Measurements from ENCODE around the gene LCTL. TPM values are rescaled to one million over a fixed set of nuclear protein-coding genes. Genes with fewer than 3 reads are reported as not detected.

LCTL gene
- total and polyA plus RNA-seq, 2 donors (not counting 1 experiment from before 2014, with no cell fraction given), result not detected

- DNase-seq, result no peak
- WGBS (ENCODE audit: insufficient coverage), result 90% methylated on average over 2 of the region's 13 CpGs
- H3K27me3 ChIP-seq (replicated peaks in 1 of 4; ENCODE audit: control extremely low read depth in 1 of 4, control insufficient read depth in 3 of 4, insufficient read depth in 4 of 4, low read length in 3 of 4), result peaks cover 0 to 7% (median 0%) of the 10 kb centered on the region in 4 experiments
- Mint-ChIP-seq H3K4me1 (no peaks in the 10 kb centered on the region), H3K4me3 (no peak overlapping the region), H3K27ac (no peak overlapping the region), H3K27me3 (peaks cover 16% of the 10 kb centered on the region), H3K9me3 (ENCODE audit: insufficient read depth) (no peaks in the 10 kb centered on the region)
- ATAC-seq (ENCODE audit: low read depth), result no peak
- CTCF ChIA-PET, result interaction anchor here (0.5 to 1.0 kb wide), 2 partner anchors 8 to 259 kb away, joined by 3 to 4 read pairs; no protein-coding TSS in a partner anchor
- H3K4me1 ChIP-seq (ENCODE audit: control insufficient read depth in 2 of 2, insufficient read depth in 2 of 2, low read length in 2 of 2), result no peaks in the 10 kb centered on the region
- H3K36me3 ChIP-seq (replicated peaks in 1 of 2; ENCODE audit: control extremely low read depth in 1 of 2, control insufficient read depth in 1 of 2, extremely low read depth in 1 of 2, insufficient read depth in 2 of 2, low read length in 1 of 2), result no peaks in the 10 kb centered on the region
- POLR2A ChIA-PET, result no interaction called here
- no peaks in the 10 kb centered on the region for H4K20me1 ChIP-seq (ENCODE audit: control insufficient read depth, insufficient read depth, low read length, poor library complexity, severe bottlenecking)
- H3K4me2 ChIP-seq (replicated peaks; ENCODE audit: low read depth, low read length, poor library complexity, severe bottlenecking), result no peak overlapping the region
- H3K4me3 ChIP-seq (ENCODE audit: control extremely low read depth in 1 of 5, extremely low read depth in 1 of 5, insufficient read depth in 1 of 5, low read depth in 2 of 5, low read length in 4 of 5), result no peak overlapping the region
- TF ChIP-seq EZH2 (IDR thresholded peaks at IDR 0.05; ENCODE audit: borderline replicate concordance, insufficient read depth, low read depth, low read length, poor library complexity, severe bottlenecking) (no peak), CTCF (IDR thresholded peaks at IDR 0.05) (no peak)
- no peak overlapping the region for H3K27ac ChIP-seq (ENCODE audit: low read length in 2 of 2)
- no peaks in the 10 kb centered on the region for H3K9me3 ChIP-seq (ENCODE audit: control extremely low read depth in 1 of 3, control insufficient read depth in 2 of 3, insufficient read depth in 1 of 3, low read length in 2 of 3)
- no peak overlapping the region for H2AFZ ChIP-seq (ENCODE audit: insufficient read depth, low read depth, low read length, poor library complexity, severe bottlenecking)
- intact Hi-C loops (cut with micrococcal nuclease), result loop anchor here (10.0 kb wide), 1 partner anchor 705 kb away; no protein-coding TSS in a partner anchor
- no peak overlapping the region for H3K9ac ChIP-seq (ENCODE audit: low read length)
- no peaks in the 10 kb centered on the region for H3K79me2 ChIP-seq (ENCODE audit: control insufficient read depth, insufficient read depth, low read length)
Observed at GRCh38 chr15:66599536-66600239, 33.9 kb upstream of the LCTL start.

DNA sequence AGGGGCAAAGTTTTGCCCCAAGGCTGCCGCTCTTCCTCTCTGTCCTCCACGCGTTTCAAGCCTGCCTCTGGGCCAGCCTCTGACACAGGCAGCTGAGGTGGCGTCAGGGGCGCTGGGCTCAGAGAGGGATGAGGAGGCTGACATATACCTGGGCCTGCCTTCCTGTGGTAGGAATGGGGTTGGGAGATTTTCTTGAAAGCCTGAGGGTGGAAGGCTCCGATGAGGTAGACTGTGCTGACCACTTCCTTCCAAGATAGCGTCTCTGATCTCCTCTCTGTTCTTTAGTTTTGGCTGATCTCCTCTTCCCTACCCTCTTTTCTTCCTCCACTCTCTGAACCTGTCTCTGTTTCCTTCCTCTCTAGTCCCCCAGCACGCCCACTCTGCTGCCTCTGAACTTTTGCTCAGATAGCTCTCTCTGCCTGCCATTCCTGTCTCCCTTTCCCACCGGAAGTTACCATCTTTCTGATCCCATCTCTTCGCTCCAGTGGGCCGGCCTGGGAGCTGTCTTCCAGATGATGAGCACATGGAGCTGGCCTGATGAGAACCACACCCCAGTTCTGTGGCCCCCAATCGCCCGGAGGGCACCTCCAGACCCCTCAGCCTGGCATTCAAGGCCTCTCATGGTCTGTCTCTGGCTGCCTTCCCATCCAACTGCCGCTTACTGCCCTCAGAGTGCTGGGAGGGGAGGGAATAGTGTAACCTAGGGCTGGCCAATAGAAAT, 32.5 kb upstream of the LCTL start:
- Histone ChIP-seq H3K9ac (ENCODE audit: low read length) (no peak overlapping the region), H3K27ac (ENCODE audit: low read length in 2 of 2) (no peak overlapping the region), H3K4me3 (ENCODE audit: control extremely low read depth in 1 of 5, extremely low read depth in 1 of 5, insufficient read depth in 1 of 5, low read depth in 2 of 5, low read length in 4 of 5) (no peak overlapping the region), H3K9me3 (ENCODE audit: control extremely low read depth in 1 of 3, control insufficient read depth in 2 of 3, insufficient read depth in 1 of 3, low read length in 2 of 3) (no peaks in the 10 kb centered on the region), H3K79me2 (ENCODE audit: control insufficient read depth, insufficient read depth, low read length) (no peaks in the 10 kb centered on the region), H2AFZ (ENCODE audit: insufficient read depth, low read depth, low read length, poor library complexity, severe bottlenecking) (no peak overlapping the region), H3K27me3 (replicated peaks in 1 of 4; ENCODE audit: control extremely low read depth in 1 of 4, control insufficient read depth in 3 of 4, insufficient read depth in 4 of 4, low read length in 3 of 4) (peaks cover 0 to 7% (median 0%) of the 10 kb centered on the region in 4 experiments), H3K4me1 (ENCODE audit: control insufficient read depth in 2 of 2, insufficient read depth in 2 of 2, low read length in 2 of 2) (no peaks in the 10 kb centered on the region), H4K20me1 (ENCODE audit: control insufficient read depth, insufficient read depth, low read length, poor library complexity, severe bottlenecking) (no peaks in the 10 kb centered on the region), H3K36me3 (replicated peaks in 1 of 2; ENCODE audit: control extremely low read depth in 1 of 2, control insufficient read depth in 1 of 2, extremely low read depth in 1 of 2, insufficient read depth in 2 of 2, low read length in 1 of 2) (no peaks in the 10 kb centered on the region), H3K4me2 (replicated peaks; ENCODE audit: low read depth, low read length, poor library complexity, severe bottlenecking) (no peak overlapping the region)
- POLR2A ChIA-PET, result no interaction called here
- ATAC-seq (ENCODE audit: low read depth) (no peak), DNase-seq (no peak)
- TF ChIP-seq EZH2 (IDR thresholded peaks at IDR 0.05; ENCODE audit: borderline replicate concordance, insufficient read depth, low read depth, low read length, poor library complexity, severe bottlenecking) (no peak), CTCF (IDR thresholded peaks at IDR 0.05) (no peak)
- H3K27ac Mint-ChIP-seq, result no peak overlapping the region
- WGBS (ENCODE audit: insufficient coverage), result 87% methylated on average over 9 of the region's 14 CpGs
- H3K27me3 Mint-ChIP-seq, result peaks cover 16% of the 10 kb centered on the region
- H3K9me3 Mint-ChIP-seq (ENCODE audit: insufficient read depth), result no peaks in the 10 kb centered on the region
- no peaks in the 10 kb centered on the region for H3K4me1 Mint-ChIP-seq
- intact Hi-C loops (cut with micrococcal nuclease), result no loop called here
- CTCF ChIA-PET, result interaction anchor here (0.6 kb wide), 1 partner anchor 9 kb away, joined by 3 read pairs; no protein-coding TSS in a partner anchor
- H3K4me3 Mint-ChIP-seq, result no peak overlapping the region

Data from B cell (primary cell).